ENCODE results near the gene PRRC2B. TPM values are rescaled to one million over a fixed set of nuclear protein-coding genes. Genes with fewer than 3 reads are reported as not detected.
A peak's percentile ranks its signal among the peaks of the same experiment; 100 is the strongest.

PRRC2B gene
- total RNA-seq, 2 experiments from 2014 or later = 215 to 216 TPM

GRCh38 chr9:131495785-131496184 is 101.9 kb downstream of the PRRC2B start:
- H3K4me1 Mint-ChIP-seq (ENCODE audit: low read depth) = peaks cover 30% of the 10 kb centered on the region
- no peak overlapping the region for H3K27ac Mint-ChIP-seq
- ChIA-PET POLR2A (no interaction called here), CTCF (interaction anchor here (1.0 kb wide), 1 partner anchor 146 kb away, joined by 4 read pairs; no protein-coding TSS in a partner anchor)
- H3K4me3 Mint-ChIP-seq = no peak overlapping the region
- no peaks in the 10 kb centered on the region for H3K27me3 Mint-ChIP-seq (ENCODE audit: low read depth)
- DNase-seq (no peak), ATAC-seq (no peak)
- H3K36me3 Mint-ChIP-seq (ENCODE audit: low read depth) = peaks cover 78% of the 10 kb centered on the region
- H3K9me3 Mint-ChIP-seq (ENCODE audit: insufficient read depth) = no peaks in the 10 kb centered on the region

GRCh38 chr9:131496844-131497405 is 103.0 kb downstream of the PRRC2B start:
- peaks cover 42% of the 10 kb centered on the region for H3K4me1 Mint-ChIP-seq (ENCODE audit: low read depth)
- no peak overlapping the region for H3K27ac Mint-ChIP-seq
- no peaks in the 10 kb centered on the region for H3K9me3 Mint-ChIP-seq (ENCODE audit: insufficient read depth)
- ATAC-seq = no peak
- CTCF ChIA-PET = interaction anchor here (1.1 kb wide), 1 partner anchor 17 kb away, joined by 3 read pairs; no protein-coding TSS in a partner anchor
- POLR2A ChIA-PET = no interaction called here
- peaks cover 73% of the 10 kb centered on the region for H3K36me3 Mint-ChIP-seq (ENCODE audit: low read depth)
- H3K4me3 Mint-ChIP-seq = no peak overlapping the region
- H3K27me3 Mint-ChIP-seq (ENCODE audit: low read depth) = no peaks in the 10 kb centered on the region
- DNase-seq = no peak

- H3K27me3 Mint-ChIP-seq (ENCODE audit: low read depth) = no peaks in the 10 kb centered on the region
- peaks cover 58% of the 10 kb centered on the region for H3K4me1 Mint-ChIP-seq (ENCODE audit: low read depth)
- H3K9me3 Mint-ChIP-seq (ENCODE audit: insufficient read depth) = no peaks in the 10 kb centered on the region
- peak overlapping the region; percentile 91 for H3K27ac Mint-ChIP-seq
- no peak overlapping the region for H3K4me3 Mint-ChIP-seq
- ChIA-PET CTCF (interaction anchor here (0.7 to 1.8 kb wide), 8 partner anchors 23 to 163 kb away, joined by 3 to 13 read pairs (median 4); no protein-coding TSS in a partner anchor), POLR2A (interaction anchor here (0.8 to 1.8 kb wide), 2 partner anchors 25 to 106 kb away, joined by 9 to 12 read pairs; no protein-coding TSS in a partner anchor)
- DNase-seq = no peak
- no peak for ATAC-seq
- peaks cover 60% of the 10 kb centered on the region for H3K36me3 Mint-ChIP-seq (ENCODE audit: low read depth)
Measured at GRCh38 chr9:131499254-131499767, 105.4 kb downstream of the PRRC2B start.

- H3K9me3 Mint-ChIP-seq (ENCODE audit: insufficient read depth) = no peaks in the 10 kb centered on the region
- ATAC-seq = peak; percentile 57
- peak overlapping the region; percentile 94 for H3K4me3 Mint-ChIP-seq
- peak overlapping the region; percentile 91 for H3K27ac Mint-ChIP-seq
- peaks cover 64% of the 10 kb centered on the region for H3K4me1 Mint-ChIP-seq (ENCODE audit: low read depth)
- H3K36me3 Mint-ChIP-seq (ENCODE audit: low read depth) = peaks cover 57% of the 10 kb centered on the region
- POLR2A ChIA-PET = interaction anchor here (0.5 to 1.7 kb wide), 5 partner anchors 10 to 375 kb away, joined by 3 to 6 read pairs (median 4); partner anchors contain the start of gene NUP214
- CTCF ChIA-PET = interaction anchor here (0.6 to 1.8 kb wide), 14 partner anchors 24 to 244 kb away, joined by 3 to 13 read pairs (median 4); no protein-coding TSS in a partner anchor
- peak; percentile 83 for DNase-seq
- no peaks in the 10 kb centered on the region for H3K27me3 Mint-ChIP-seq (ENCODE audit: low read depth)
Measured at GRCh38 chr9:131500377-131500776, 106.5 kb downstream of the PRRC2B start.

GRCh38 chr9:131500939-131501541 is 107.2 kb downstream of the PRRC2B start:
- DNase-seq (peak; percentile 77), ATAC-seq (peak; percentile 55)
- Mint-ChIP-seq H3K27me3 (ENCODE audit: low read depth) (no peaks in the 10 kb centered on the region), H3K27ac (peak overlapping the region; percentile 91), H3K9me3 (ENCODE audit: insufficient read depth) (no peaks in the 10 kb centered on the region), H3K36me3 (ENCODE audit: low read depth) (peaks cover 53% of the 10 kb centered on the region), H3K4me1 (ENCODE audit: low read depth) (peaks cover 64% of the 10 kb centered on the region), H3K4me3 (peak overlapping the region; percentile 94)
- ChIA-PET CTCF (interaction anchor here (0.7 to 1.8 kb wide), 11 partner anchors 34 to 243 kb away, joined by 3 to 13 read pairs (median 4); no protein-coding TSS in a partner anchor), POLR2A (interaction anchor here (0.5 to 1.7 kb wide), 5 partner anchors 10 to 376 kb away, joined by 3 to 6 read pairs (median 4); partner anchors contain the start of gene NUP214)

- no peaks in the 10 kb centered on the region for H3K9me3 Mint-ChIP-seq (ENCODE audit: insufficient read depth)
- peaks cover 51% of the 10 kb centered on the region for H3K36me3 Mint-ChIP-seq (ENCODE audit: low read depth)
- H3K27ac Mint-ChIP-seq = peak within 1 kb of the TSS; percentile 83
- peak within 1 kb of the TSS; percentile 94 for H3K4me3 Mint-ChIP-seq
- CTCF ChIA-PET = interaction anchor here (0.8 to 1.6 kb wide), 6 partner anchors 25 to 241 kb away, joined by 3 to 6 read pairs (median 3); no protein-coding TSS in a partner anchor
- ATAC-seq = peak; percentile 67
- DNase-seq = peak; percentile 89
- POLR2A ChIA-PET = interaction anchor here (0.7 to 1.3 kb wide), 4 partner anchors 36 to 240 kb away, joined by 3 to 4 read pairs (median 3); no protein-coding TSS in a partner anchor
- no peaks in the 10 kb centered on the region for H3K27me3 Mint-ChIP-seq (ENCODE audit: low read depth)
- peaks cover 61% of the 10 kb centered on the region for H3K4me1 Mint-ChIP-seq (ENCODE audit: low read depth)
Measured at GRCh38 chr9:131502781-131503625, 109.1 kb downstream of the PRRC2B start, which contains the start of gene POMT1. POMT1 (plus strand) TSS chr9:131502918; CDS start chr9:131504219, 1,301 bp downstream.

- Mint-ChIP-seq H3K27me3 (ENCODE audit: low read depth) (no peaks in the 10 kb centered on the region), H3K27ac (peak overlapping the region; percentile 83), H3K9me3 (ENCODE audit: insufficient read depth) (no peaks in the 10 kb centered on the region), H3K36me3 (ENCODE audit: low read depth) (peaks cover 45% of the 10 kb centered on the region), H3K4me1 (ENCODE audit: low read depth) (peaks cover 54% of the 10 kb centered on the region), H3K4me3 (peak overlapping the region; percentile 94)
- CTCF ChIA-PET = interaction anchor here (0.8 to 1.6 kb wide), 7 partner anchors 26 to 240 kb away, joined by 3 to 6 read pairs (median 3); no protein-coding TSS in a partner anchor
- POLR2A ChIA-PET = interaction anchor here (0.8 to 1.3 kb wide), 3 partner anchors 36 to 239 kb away, joined by 3 read pairs; no protein-coding TSS in a partner anchor
- DNase-seq (peak; percentile 79), ATAC-seq (peak; percentile 41)
Measured at GRCh38 chr9:131503626-131504465, 110.0 kb downstream of the PRRC2B start.

GRCh38 chr9:131505012-131505411 is 111.1 kb downstream of the PRRC2B start:
- ChIA-PET CTCF (no interaction called here), POLR2A (no interaction called here)
- H3K4me1 Mint-ChIP-seq (ENCODE audit: low read depth) = peaks cover 42% of the 10 kb centered on the region
- H3K27ac Mint-ChIP-seq = no peak overlapping the region
- no peaks in the 10 kb centered on the region for H3K9me3 Mint-ChIP-seq (ENCODE audit: insufficient read depth)
- no peak overlapping the region for H3K4me3 Mint-ChIP-seq
- DNase-seq (no peak), ATAC-seq (no peak)
- no peaks in the 10 kb centered on the region for H3K27me3 Mint-ChIP-seq (ENCODE audit: low read depth)
- peaks cover 42% of the 10 kb centered on the region for H3K36me3 Mint-ChIP-seq (ENCODE audit: low read depth)

- ChIA-PET POLR2A (no interaction called here), CTCF (interaction anchor here (1.0 kb wide), 1 partner anchor 151 kb away, joined by 3 read pairs; no protein-coding TSS in a partner anchor)
- Mint-ChIP-seq H3K4me1 (ENCODE audit: low read depth) (no peaks in the 10 kb centered on the region), H3K36me3 (ENCODE audit: low read depth) (peaks cover 48% of the 10 kb centered on the region), H3K27ac (peak overlapping the region; percentile 2), H3K27me3 (ENCODE audit: low read depth) (no peaks in the 10 kb centered on the region), H3K4me3 (no peak overlapping the region), H3K9me3 (ENCODE audit: insufficient read depth) (no peaks in the 10 kb centered on the region)
- DNase-seq (no peak), ATAC-seq (no peak)
Measured at GRCh38 chr9:131511416-131511815, 117.5 kb downstream of the PRRC2B start.

- peaks cover 46% of the 10 kb centered on the region for H3K36me3 Mint-ChIP-seq (ENCODE audit: low read depth)
- ATAC-seq = no peak
- H3K27ac Mint-ChIP-seq = no peak overlapping the region
- H3K4me1 Mint-ChIP-seq (ENCODE audit: low read depth) = no peaks in the 10 kb centered on the region
- ChIA-PET CTCF (interaction anchor here (1.0 kb wide), 1 partner anchor 152 kb away, joined by 3 read pairs; no protein-coding TSS in a partner anchor), POLR2A (no interaction called here)
- no peak for DNase-seq
- no peaks in the 10 kb centered on the region for H3K9me3 Mint-ChIP-seq (ENCODE audit: insufficient read depth)
- H3K27me3 Mint-ChIP-seq (ENCODE audit: low read depth) = no peaks in the 10 kb centered on the region
- H3K4me3 Mint-ChIP-seq = no peak overlapping the region
Measured at GRCh38 chr9:131511880-131512279, 118.0 kb downstream of the PRRC2B start.

All from activated CD8-positive, alpha-beta T cell treated with anti-CD3 and anti-CD28 coated beads, Interleukin-2, amount 10 ng/mL, durations not matched to agents 7 days and 5 days (primary cell).